Endothelial cell of umbilical vein (primary cell): ENCODE measurements around the gene SNRNP200.

Source experiments
- EZH2 ChIP-seq: IDR thresholded peaks from 2 replicates; pipeline ENCODE4 v1.6.1; 2012; ENCODE audit warnings: borderline replicate concordance, low read depth, mild to moderate bottlenecking, moderate library complexity, low read length, inconsistent platforms; ENCODE audit not compliant: severe bottlenecking
- POLR2A ChIP-seq: IDR thresholded peaks from 2 replicates; pipeline ENCODE4 v1.6.1; 2012; ENCODE audit warnings: low read depth, mild to moderate bottlenecking, control low read depth, low read length
- TF ChIP-seq, protein P1 (sequence below), 2 donors: IDR thresholded peaks; 1 replicate in 1 of 2; 2 replicates in 1 of 2; pipeline ENCODE4 v1.5.1; 2011; ENCODE audit warnings: low read length in 2 of 2, mild to moderate bottlenecking in 2 of 2, moderate library complexity in 2 of 2, control low read depth in 1 of 2, inconsistent platforms in 1 of 2, low read depth in 1 of 2; ENCODE audit not compliant: insufficient read depth in 1 of 2; ENCODE audit errors: extremely low read depth in 1 of 2

DNA sequence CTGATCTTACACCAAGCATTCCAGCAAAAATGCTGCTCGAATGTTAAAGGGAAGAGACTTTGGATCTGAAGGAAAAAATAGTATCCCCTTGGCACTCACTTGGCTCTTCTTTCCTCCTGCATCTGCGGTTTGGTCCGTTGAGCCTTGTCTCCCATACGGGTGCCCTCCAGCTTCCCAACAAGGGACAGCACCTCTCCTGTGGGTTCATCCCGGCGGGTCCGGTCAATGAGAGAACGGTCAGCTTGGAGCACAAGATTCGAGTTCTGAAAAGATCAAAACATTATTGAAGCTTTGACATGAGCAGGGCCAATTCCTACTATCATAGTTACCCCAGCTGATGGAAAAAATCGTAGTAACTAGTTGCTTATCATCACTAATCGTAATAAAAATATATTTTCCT, 740 bp downstream of the SNRNP200 start:
- no peak for TF ChIP-seq POLR2A
- TF ChIP-seq, protein P1, sequence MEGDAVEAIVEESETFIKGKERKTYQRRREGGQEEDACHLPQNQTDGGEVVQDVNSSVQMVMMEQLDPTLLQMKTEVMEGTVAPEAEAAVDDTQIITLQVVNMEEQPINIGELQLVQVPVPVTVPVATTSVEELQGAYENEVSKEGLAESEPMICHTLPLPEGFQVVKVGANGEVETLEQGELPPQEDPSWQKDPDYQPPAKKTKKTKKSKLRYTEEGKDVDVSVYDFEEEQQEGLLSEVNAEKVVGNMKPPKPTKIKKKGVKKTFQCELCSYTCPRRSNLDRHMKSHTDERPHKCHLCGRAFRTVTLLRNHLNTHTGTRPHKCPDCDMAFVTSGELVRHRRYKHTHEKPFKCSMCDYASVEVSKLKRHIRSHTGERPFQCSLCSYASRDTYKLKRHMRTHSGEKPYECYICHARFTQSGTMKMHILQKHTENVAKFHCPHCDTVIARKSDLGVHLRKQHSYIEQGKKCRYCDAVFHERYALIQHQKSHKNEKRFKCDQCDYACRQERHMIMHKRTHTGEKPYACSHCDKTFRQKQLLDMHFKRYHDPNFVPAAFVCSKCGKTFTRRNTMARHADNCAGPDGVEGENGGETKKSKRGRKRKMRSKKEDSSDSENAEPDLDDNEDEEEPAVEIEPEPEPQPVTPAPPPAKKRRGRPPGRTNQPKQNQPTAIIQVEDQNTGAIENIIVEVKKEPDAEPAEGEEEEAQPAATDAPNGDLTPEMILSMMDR (IDR thresholded peaks at IDR 0.05; ENCODE audit: extremely low read depth in 1 of 2, insufficient read depth in 1 of 2, low read depth in 1 of 2, low read length in 2 of 2) = no peak
- TF ChIP-seq EZH2 = no peak
